ENCODE results near the gene RNASE12. TPM values are rescaled to one million over a fixed set of nuclear protein-coding genes. Genes with fewer than 3 reads are reported as not detected.

Gene RNASE12
- total and polyA plus RNA-seq, 7 donors = not detected

GRCh38 chr14:20626274-20626673 lies 35.1 kb upstream of the RNASE12 start:
- TF ChIP-seq CTCF (IDR thresholded peaks at IDR 0.05) = no peak
- peaks cover 0 to 72% (median 12%) of the 10 kb centered on the region in 3 donors for H3K27me3 ChIP-seq (ENCODE audit: insufficient read depth in 3 of 3, low read length in 2 of 3)
- H3K4me3 ChIP-seq = peak overlapping the region; percentile 58
- no peak overlapping the region for H3K27ac ChIP-seq
- intact Hi-C loops (cut with DNase I) = loop anchor here in 1 of 2 donors (5.0 kb wide), 1 partner anchor 46 kb away; no protein-coding TSS in a partner anchor
- WGBS, 3 donors = 15 to 22% (median 19%) methylated on average over 12 of the region's 12 CpGs
- H3K9me3 ChIP-seq = no peaks in the 10 kb centered on the region
- ATAC-seq (peak in 2 of 4 donors; percentile 16 to 22), DNase-seq (no peak)
- peaks cover 17% of the 10 kb centered on the region for H3K4me1 ChIP-seq
- no peaks in the 10 kb centered on the region for H3K36me3 ChIP-seq (ENCODE audit: insufficient read depth in 1 of 2, low read depth in 1 of 2)

- 5 to 10% (median 10%) methylated on average over 22 of the region's 22 CpGs for WGBS, 3 donors
- no peak for TF ChIP-seq CTCF (IDR thresholded peaks at IDR 0.05)
- no peak overlapping the region for H3K27ac ChIP-seq
- intact Hi-C loops (cut with DNase I) = loop anchor here in 1 of 2 donors (5.0 kb wide), 1 partner anchor 48 kb away; no protein-coding TSS in a partner anchor
- peaks cover 0 to 58% (median 12%) of the 10 kb centered on the region in 3 donors for H3K27me3 ChIP-seq (ENCODE audit: insufficient read depth in 3 of 3, low read length in 2 of 3)
- H3K9me3 ChIP-seq = no peaks in the 10 kb centered on the region
- H3K36me3 ChIP-seq (ENCODE audit: insufficient read depth in 1 of 2, low read depth in 1 of 2) = no peaks in the 10 kb centered on the region
- DNase-seq (peak; percentile 54 to 69), ATAC-seq (peak; percentile 43 to 52 (median 48))
- H3K4me1 ChIP-seq = peaks cover 17% of the 10 kb centered on the region
- peak overlapping the region; percentile 58 for H3K4me3 ChIP-seq
Observed at GRCh38 chr14:20624495-20625070, 33.4 kb upstream of the RNASE12 start.

GRCh38 chr14:20623798-20624197 lies 32.6 kb upstream of the RNASE12 start:
- ATAC-seq (no peak), DNase-seq (no peak)
- Histone ChIP-seq H3K27ac (no peak overlapping the region), H3K4me1 (peaks cover 17% of the 10 kb centered on the region), H3K36me3 (ENCODE audit: insufficient read depth in 1 of 2, low read depth in 1 of 2) (no peaks in the 10 kb centered on the region), H3K27me3 (ENCODE audit: insufficient read depth in 3 of 3, low read length in 2 of 3) (peaks cover 0 to 50% (median 12%) of the 10 kb centered on the region in 3 donors), H3K4me3 (peak overlapping the region; percentile 58), H3K9me3 (no peaks in the 10 kb centered on the region)
- intact Hi-C loops (cut with DNase I) = no loop called here
- 40 to 56% (median 50%) methylated on average over 15 of the region's 15 CpGs for WGBS, 3 donors
- TF ChIP-seq CTCF (IDR thresholded peaks at IDR 0.05) = no peak

- WGBS, 3 donors = 9 to 21% (median 13%) methylated on average over 16 to 29 of the region's 29 CpGs
- Histone ChIP-seq H3K27me3 (ENCODE audit: insufficient read depth in 3 of 3, low read length in 2 of 3) (peaks cover 0 to 40% (median 11%) of the 10 kb centered on the region in 3 donors), H3K36me3 (ENCODE audit: insufficient read depth in 1 of 2, low read depth in 1 of 2) (no peaks in the 10 kb centered on the region), H3K4me1 (peaks cover 17% of the 10 kb centered on the region), H3K9me3 (no peaks in the 10 kb centered on the region), H3K4me3 (peak overlapping the region; percentile 46), H3K27ac (no peak overlapping the region)
- no peak for TF ChIP-seq CTCF (IDR thresholded peaks at IDR 0.05)
- intact Hi-C loops (cut with DNase I) = no loop called here
- ATAC-seq (no peak), DNase-seq (no peak)
Observed at GRCh38 chr14:20622816-20623291, 31.7 kb upstream of the RNASE12 start.

Data from psoas muscle (tissue), 8 donors.